ENCODE data around the gene C4orf50. TPM values are rescaled to one million over a fixed set of nuclear protein-coding genes. Genes with fewer than 3 reads are reported as not detected.

The C4orf50 gene
- total and polyA plus RNA-seq, 10 of the 15 experiments (the other 5 are each of a cell fraction or from before 2014, with no cell fraction given): 0.04 to 0.09 (median 0.05) TPM; not detected in 3

DNA sequence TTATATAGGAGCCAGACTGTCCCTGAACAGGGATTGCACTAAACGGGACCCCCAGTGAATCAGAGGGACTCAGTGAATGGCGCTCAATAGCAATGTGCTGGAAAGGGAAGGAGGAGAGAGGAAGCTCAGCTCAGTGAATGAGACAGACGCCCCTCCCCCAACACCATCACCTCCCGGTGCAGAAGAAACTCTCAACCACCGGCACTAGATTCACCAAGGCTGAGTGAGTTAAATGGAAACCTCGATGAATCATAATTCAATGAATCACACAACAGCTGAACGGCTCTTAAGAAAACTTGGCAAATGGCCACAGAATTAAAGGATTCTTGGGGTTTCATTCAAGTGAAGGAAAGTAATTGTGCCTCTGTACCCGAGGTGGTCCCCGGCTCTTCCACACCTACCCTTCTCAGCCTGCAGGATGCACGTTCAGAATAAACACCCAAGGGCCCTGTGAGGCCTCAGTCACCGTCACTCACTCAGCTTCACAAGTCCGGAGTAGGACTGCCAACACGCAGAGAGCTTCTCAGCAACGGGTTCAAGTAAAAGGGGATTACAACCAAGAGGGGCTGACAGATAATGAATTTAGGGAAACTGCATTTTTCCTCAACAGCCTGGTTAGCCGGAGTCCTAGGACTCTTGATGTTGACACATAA lies 154.6 kb downstream of the C4orf50 start (continued):
- TF ChIP-seq JUNB (IDR thresholded peaks at IDR 0.05) (peak; percentile 47), IKZF1 (conservative IDR thresholded peaks at IDR 0.05) (no peak), BACH1 (IDR thresholded peaks at IDR 0.05; ENCODE audit: borderline replicate concordance) (no peak), ZSCAN29 (IDR thresholded peaks at IDR 0.05) (no peak)
- TF ChIP-seq, protein P1, sequence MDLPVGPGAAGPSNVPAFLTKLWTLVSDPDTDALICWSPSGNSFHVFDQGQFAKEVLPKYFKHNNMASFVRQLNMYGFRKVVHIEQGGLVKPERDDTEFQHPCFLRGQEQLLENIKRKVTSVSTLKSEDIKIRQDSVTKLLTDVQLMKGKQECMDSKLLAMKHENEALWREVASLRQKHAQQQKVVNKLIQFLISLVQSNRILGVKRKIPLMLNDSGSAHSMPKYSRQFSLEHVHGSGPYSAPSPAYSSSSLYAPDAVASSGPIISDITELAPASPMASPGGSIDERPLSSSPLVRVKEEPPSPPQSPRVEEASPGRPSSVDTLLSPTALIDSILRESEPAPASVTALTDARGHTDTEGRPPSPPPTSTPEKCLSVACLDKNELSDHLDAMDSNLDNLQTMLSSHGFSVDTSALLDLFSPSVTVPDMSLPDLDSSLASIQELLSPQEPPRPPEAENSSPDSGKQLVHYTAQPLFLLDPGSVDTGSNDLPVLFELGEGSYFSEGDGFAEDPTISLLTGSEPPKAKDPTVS (IDR thresholded peaks at IDR 0.05; ENCODE audit: low read depth, low read length): no peak

DNA sequence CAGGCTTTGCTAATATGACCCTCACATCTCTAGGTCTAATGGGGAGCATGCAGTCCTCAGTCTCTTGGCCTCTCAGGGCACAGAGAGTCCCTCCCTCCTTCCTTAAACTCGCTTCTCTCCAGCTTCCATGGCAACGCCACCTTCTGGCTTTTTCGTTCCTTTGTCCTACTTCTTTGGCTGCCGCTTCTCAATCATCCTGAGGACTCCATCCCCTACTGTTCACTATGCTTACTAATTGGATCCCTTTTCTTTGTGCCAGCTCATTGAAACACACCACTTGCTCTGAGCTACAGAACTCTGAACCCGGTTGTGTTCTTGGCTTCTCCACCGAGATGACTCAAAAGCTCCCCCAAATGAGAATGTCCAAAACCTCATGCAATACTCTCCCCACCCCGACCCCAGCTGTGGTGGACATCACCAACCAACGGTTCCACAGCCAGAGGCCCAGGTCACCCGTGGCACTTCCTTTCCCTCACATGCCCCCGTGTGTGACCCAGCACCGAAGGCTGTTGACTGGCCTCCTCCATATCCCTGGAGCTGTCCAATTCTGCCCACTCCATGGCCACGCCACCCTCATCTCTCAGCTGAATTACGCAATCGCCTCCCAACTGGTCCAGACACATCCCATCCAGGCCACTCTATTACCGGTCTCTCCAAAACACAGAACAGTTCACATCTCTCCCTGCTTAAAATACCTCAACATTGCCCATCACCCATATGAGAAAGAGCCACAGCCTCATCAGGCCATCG lies 160.0 kb downstream of the C4orf50 start:
- H3K9me3 ChIP-seq (replicated peaks; ENCODE audit: control insufficient read depth, insufficient read depth, low read length): no peaks in the 10 kb centered on the region
- in situ Hi-C loops (cut with MboI) (no loop called here), intact Hi-C loops (cut with micrococcal nuclease; ENCODE audit: unreplicated experiment) (no loop called here)
- ChIA-PET RAD21 (ENCODE audit: unreplicated experiment) (no interaction called here), SMC1A (ENCODE audit: uncharacterized antibody, unreplicated experiment) (no interaction called here), POLR2A (no interaction called here), CTCF (no interaction called here)
- no peak overlapping the region for H3K4me2 ChIP-seq (ENCODE audit: control insufficient read depth, insufficient read depth)
- FAIRE-seq (no peak), DNase-seq (ENCODE audit: low read depth, low spot score) (no peak), ATAC-seq (no peak)
- H3K27me3 ChIP-seq (replicated peaks in 1 of 2; ENCODE audit: control insufficient read depth in 2 of 2, insufficient read depth in 2 of 2, low read length in 1 of 2): no peaks in the 10 kb centered on the region; a peak in 1 of 4 replicates
- H3K9ac ChIP-seq (ENCODE audit: control insufficient read depth, insufficient read depth, low read length): no peak overlapping the region
- H3K4me3 ChIP-seq: no peak overlapping the region
- H3K79me2 ChIP-seq (ENCODE audit: control insufficient read depth, insufficient read depth, low read length): no peaks in the 10 kb centered on the region
- WGBS (ENCODE audit: insufficient coverage, insufficient replicate concordance, low lambda C conversion rate, missing lambda C conversion rate): 30% methylated on average over 16 of the region's 16 CpGs
- no peaks in the 10 kb centered on the region for H3K4me1 ChIP-seq (ENCODE audit: control insufficient read depth, insufficient read depth, low read length)
- no peak overlapping the region for H3K27ac ChIP-seq (ENCODE audit: control insufficient read depth, insufficient read depth)
- TF ChIP-seq, protein P2, sequence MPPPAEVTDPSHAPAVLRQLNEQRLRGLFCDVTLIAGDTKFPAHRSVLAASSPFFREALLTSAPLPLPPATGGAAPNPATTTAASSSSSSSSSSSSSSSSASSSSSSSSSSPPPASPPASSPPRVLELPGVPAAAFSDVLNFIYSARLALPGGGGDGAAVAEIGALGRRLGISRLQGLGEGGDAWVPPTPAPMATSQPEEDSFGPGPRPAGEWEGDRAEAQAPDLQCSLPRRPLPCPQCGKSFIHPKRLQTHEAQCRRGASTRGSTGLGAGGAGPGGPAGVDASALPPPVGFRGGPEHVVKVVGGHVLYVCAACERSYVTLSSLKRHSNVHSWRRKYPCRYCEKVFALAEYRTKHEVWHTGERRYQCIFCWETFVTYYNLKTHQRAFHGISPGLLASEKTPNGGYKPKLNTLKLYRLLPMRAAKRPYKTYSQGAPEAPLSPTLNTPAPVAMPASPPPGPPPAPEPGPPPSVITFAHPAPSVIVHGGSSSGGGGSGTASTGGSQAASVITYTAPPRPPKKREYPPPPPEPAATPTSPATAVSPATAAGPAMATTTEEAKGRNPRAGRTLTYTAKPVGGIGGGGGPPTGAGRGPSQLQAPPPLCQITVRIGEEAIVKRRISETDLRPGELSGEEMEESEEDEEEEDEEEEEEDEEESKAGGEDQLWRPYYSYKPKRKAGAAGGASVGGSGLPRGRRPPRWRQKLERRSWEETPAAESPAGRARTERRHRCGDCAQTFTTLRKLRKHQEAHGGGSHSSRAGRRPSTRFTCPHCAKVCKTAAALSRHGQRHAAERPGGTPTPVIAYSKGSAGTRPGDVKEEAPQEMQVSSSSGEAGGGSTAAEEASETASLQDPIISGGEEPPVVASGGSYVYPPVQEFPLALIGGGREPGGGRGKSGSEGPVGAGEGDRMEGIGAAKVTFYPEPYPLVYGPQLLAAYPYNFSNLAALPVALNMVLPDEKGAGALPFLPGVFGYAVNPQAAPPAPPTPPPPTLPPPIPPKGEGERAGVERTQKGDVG (CRISPR knock-in tag; IDR thresholded peaks at IDR 0.05): no peak
- TF ChIP-seq, protein P1 (IDR thresholded peaks at IDR 0.05; ENCODE audit: low read depth, low read length): no peak
- TF ChIP-seq ATF7 (IDR thresholded peaks at IDR 0.05; ENCODE audit: low read depth) (no peak), SMARCA5 (IDR thresholded peaks at IDR 0.05) (no peak)
- no TSS peak for BruUV-seq (replicated peaks)
- H2AFZ ChIP-seq (ENCODE audit: control insufficient read depth, low read depth, low read length): no peak overlapping the region
- no peaks in the 10 kb centered on the region for H3K36me3 ChIP-seq (ENCODE audit: control insufficient read depth in 2 of 2, insufficient read depth in 2 of 2, low read length in 1 of 2)
- H4K20me1 ChIP-seq (ENCODE audit: control insufficient read depth, insufficient read depth): no peaks in the 10 kb centered on the region

Measured in GM12878 (cell line).